HEK293 (cell line): ENCODE measurements around the gene SOX12.

ENCODE experiments used
- GLI2 ChIP-seq: fragments of 450-650 bp; formaldehyde crosslinking; IDR thresholded peaks from 2 replicates; pipeline ENCODE4; 2017; ENCODE audit warnings: missing biosample characterization, missing genetic modification characterization, low read depth, borderline replicate concordance
- IKZF3 ChIP-seq: fragments of 450-650 bp; IDR thresholded peaks from 2 replicates; pipeline ENCODE4 v1.5.0; 2018; ENCODE audit warnings: missing biosample characterization, mild to moderate bottlenecking, missing genetic modification characterization, moderate library complexity
- PRDM1 ChIP-seq: fragments of 450-650 bp; formaldehyde crosslinking; IDR thresholded peaks from 2 replicates; pipeline ENCODE4; 2016; ENCODE audit warnings: missing biosample characterization, missing genetic modification characterization
- PRDM10 ChIP-seq: fragments of 450-650 bp; formaldehyde crosslinking; IDR thresholded peaks from 2 replicates; pipeline ENCODE4 v1.5.1; 2016; ENCODE audit warnings: missing biosample characterization, missing genetic modification characterization
- PRDM6 ChIP-seq: fragments of 450-650 bp; formaldehyde crosslinking; IDR thresholded peaks from 2 replicates; pipeline ENCODE4 v1.5.1; 2017; ENCODE audit warnings: missing biosample characterization, missing genetic modification characterization
- TSHZ1 ChIP-seq: fragments of 450-650 bp; formaldehyde crosslinking; IDR thresholded peaks from 2 replicates; pipeline ENCODE4 v1.5.1; 2016; ENCODE audit warnings: missing biosample characterization, missing genetic modification characterization, borderline replicate concordance
- WT1 ChIP-seq: fragments of 450-650 bp; formaldehyde crosslinking; IDR thresholded peaks from 2 replicates; pipeline ENCODE4 v1.5.1; 2016; ENCODE audit warnings: missing biosample characterization, missing genetic modification characterization
- ZBTB17 ChIP-seq: fragments of 450-650 bp; formaldehyde crosslinking; IDR thresholded peaks from 2 replicates; pipeline ENCODE4 v1.5.1; 2016; ENCODE audit warnings: missing biosample characterization, missing genetic modification characterization
- ZBTB6 ChIP-seq: fragments of 450-650 bp; formaldehyde crosslinking; IDR thresholded peaks from 2 replicates; pipeline ENCODE4 v1.5.1; 2017; ENCODE audit warnings: missing biosample characterization, missing genetic modification characterization
- ZFP37 ChIP-seq: fragments of 450-650 bp; formaldehyde crosslinking; IDR thresholded peaks from 2 replicates; pipeline ENCODE4 v1.5.1; 2016; ENCODE audit warnings: missing biosample characterization, missing genetic modification characterization
- ZNF114 ChIP-seq: fragments of 450-650 bp; formaldehyde crosslinking; IDR thresholded peaks from 2 replicates; pipeline ENCODE4 v1.5.0; 2017; ENCODE audit warnings: missing biosample characterization, missing genetic modification characterization
- ZNF169 ChIP-seq: fragments of 450-650 bp; formaldehyde crosslinking; IDR thresholded peaks from 2 replicates; pipeline ENCODE4 v1.5.1; 2016; ENCODE audit warnings: missing biosample characterization, missing genetic modification characterization
- ZNF19 ChIP-seq: fragments of 450-650 bp; formaldehyde crosslinking; IDR thresholded peaks from 2 replicates; pipeline ENCODE4; 2016; ENCODE audit warnings: missing biosample characterization, missing genetic modification characterization, low read depth
- ZNF211 ChIP-seq: fragments of 450-650 bp; formaldehyde crosslinking; IDR thresholded peaks from 2 replicates; pipeline ENCODE4 v1.5.1; 2016; ENCODE audit warnings: low read depth, missing biosample characterization, missing genetic modification characterization
- ZNF214 ChIP-seq: fragments of 450-650 bp; formaldehyde crosslinking; IDR thresholded peaks from 2 replicates; pipeline ENCODE4 v1.5.1; 2017; ENCODE audit warnings: missing biosample characterization, mild to moderate bottlenecking, missing genetic modification characterization, borderline replicate concordance
- ZNF248 ChIP-seq: fragments of 450-650 bp; formaldehyde crosslinking; IDR thresholded peaks from 2 replicates; pipeline ENCODE4 v1.5.1; 2017; ENCODE audit warnings: missing biosample characterization, missing genetic modification characterization
- ZNF391 ChIP-seq: fragments of 450-650 bp; formaldehyde crosslinking; IDR thresholded peaks from 2 replicates; pipeline ENCODE4 v1.5.1; 2016; ENCODE audit warnings: low read depth, missing biosample characterization, missing genetic modification characterization, borderline replicate concordance
- ZNF433 ChIP-seq: fragments of 450-650 bp; formaldehyde crosslinking; IDR thresholded peaks from 2 replicates; pipeline ENCODE4 v1.5.1; 2016; ENCODE audit warnings: missing biosample characterization, missing genetic modification characterization, low read depth
- ZNF48 ChIP-seq: fragments of 450-650 bp; formaldehyde crosslinking; IDR thresholded peaks from 2 replicates; pipeline ENCODE4 v1.5.1; 2016; ENCODE audit warnings: missing biosample characterization, missing genetic modification characterization
- ZNF513 ChIP-seq: fragments of 450-650 bp; IDR thresholded peaks from 2 replicates; pipeline ENCODE4 v1.5.1; 2018; ENCODE audit warnings: missing biosample characterization, missing genetic modification characterization
- ZNF558 ChIP-seq: fragments of 450-650 bp; formaldehyde crosslinking; IDR thresholded peaks from 2 replicates; pipeline ENCODE4 v1.5.1; 2016; ENCODE audit warnings: missing biosample characterization, missing genetic modification characterization
- ZNF580 ChIP-seq: fragments of 450-650 bp; formaldehyde crosslinking; IDR thresholded peaks from 2 replicates; pipeline ENCODE4 v1.5.1; 2016; ENCODE audit warnings: missing biosample characterization, missing genetic modification characterization
- ZNF623 ChIP-seq: fragments of 450-650 bp; formaldehyde crosslinking; IDR thresholded peaks from 2 replicates; pipeline ENCODE4 v1.5.1; 2016; ENCODE audit warnings: missing biosample characterization, missing genetic modification characterization
- ZNF654 ChIP-seq: fragments of 450-650 bp; formaldehyde crosslinking; IDR thresholded peaks from 2 replicates; pipeline ENCODE4 v1.5.1; 2016; ENCODE audit warnings: low read depth, missing biosample characterization, missing genetic modification characterization
- ZNF776 ChIP-seq: fragments of 450-650 bp; formaldehyde crosslinking; IDR thresholded peaks from 2 replicates; pipeline ENCODE4 v1.5.0; 2017; ENCODE audit warnings: missing biosample characterization, missing genetic modification characterization, borderline replicate concordance
- ZNF777 ChIP-seq: fragments of 450-650 bp; formaldehyde crosslinking; IDR thresholded peaks from 2 replicates; pipeline ENCODE4 v1.5.1; 2017; ENCODE audit warnings: missing biosample characterization, missing genetic modification characterization, borderline replicate concordance
- ZNF837 ChIP-seq: fragments of 450-650 bp; formaldehyde crosslinking; IDR thresholded peaks from 2 replicates; pipeline ENCODE4 v1.5.1; 2016; ENCODE audit warnings: missing biosample characterization, missing genetic modification characterization
- ZSCAN30 ChIP-seq: fragments of 450-650 bp; IDR thresholded peaks from 2 replicates; pipeline ENCODE4 v1.5.1; 2018; ENCODE audit warnings: missing biosample characterization, mild to moderate bottlenecking, missing genetic modification characterization, moderate library complexity

The SOX12 gene

GRCh38 chr20:327186-328026, 2.1 kb downstream of the SOX12 start (continued):
- TF ChIP-seq PRDM10, result peak; percentile 64
- TF ChIP-seq ZNF580 (tag by site-specific recombination), result no peak
- no peak for TF ChIP-seq ZNF211 (tag by site-specific recombination)
- peak; percentile 9; the same call in 1 of the 2 replicates for TF ChIP-seq ZNF391 (tag by site-specific recombination)
- TF ChIP-seq ZNF776 (tag by site-specific recombination), result no peak
- no peak for TF ChIP-seq ZNF114
- TF ChIP-seq WT1 (tag by site-specific recombination), result peak; percentile 88
- no peak for TF ChIP-seq PRDM6 (tag by site-specific recombination)
- TF ChIP-seq ZNF248 (tag by site-specific recombination), result no peak
- no peak for TF ChIP-seq ZNF558
- TF ChIP-seq ZNF214 (tag by site-specific recombination), result no peak
- TF ChIP-seq ZBTB17 (tag by site-specific recombination), result peak; percentile 72
- TF ChIP-seq ZFP37 (tag by site-specific recombination), result no peak
- no peak for TF ChIP-seq ZNF48 (tag by site-specific recombination)
- TF ChIP-seq GLI2 (tag by site-specific recombination), result no peak; the same call in 1 of the 2 replicates
- TF ChIP-seq PRDM1 (tag by site-specific recombination), result no peak
- no peak; the same call in none of the 2 replicates for TF ChIP-seq IKZF3 (tag by site-specific recombination)
- TF ChIP-seq ZNF19 (tag by site-specific recombination), result no peak
- no peak for TF ChIP-seq TSHZ1
- no peak for TF ChIP-seq ZNF623 (tag by site-specific recombination)
- no peak for TF ChIP-seq ZNF513 (tag by site-specific recombination)
- no peak for TF ChIP-seq ZSCAN30 (tag by site-specific recombination)
- TF ChIP-seq ZNF654, result no peak
- no peak for TF ChIP-seq ZNF169 (tag by site-specific recombination)
- TF ChIP-seq ZNF433 (tag by site-specific recombination), result no peak
- no peak for TF ChIP-seq ZNF837 (tag by site-specific recombination)
- TF ChIP-seq ZBTB6 (tag by site-specific recombination), result peak; percentile 66
- TF ChIP-seq ZNF777 (tag by site-specific recombination), result no peak
